Measurements from ENCODE around the gene FGD6.

FGD6 gene

GRCh38 chr12:95212586-95212985 lies 4.7 kb downstream of the FGD6 start:
- no peak for TF ChIP-seq CTCF (conservative IDR thresholded peaks at IDR 0.05)
- no peak overlapping the region for H3K27ac ChIP-seq

GRCh38 chr12:95208678-95209077 lies 8.6 kb downstream of the FGD6 start:
- TF ChIP-seq CTCF (conservative IDR thresholded peaks at IDR 0.05) = no peak
- no peak overlapping the region for H3K27ac ChIP-seq

DNA sequence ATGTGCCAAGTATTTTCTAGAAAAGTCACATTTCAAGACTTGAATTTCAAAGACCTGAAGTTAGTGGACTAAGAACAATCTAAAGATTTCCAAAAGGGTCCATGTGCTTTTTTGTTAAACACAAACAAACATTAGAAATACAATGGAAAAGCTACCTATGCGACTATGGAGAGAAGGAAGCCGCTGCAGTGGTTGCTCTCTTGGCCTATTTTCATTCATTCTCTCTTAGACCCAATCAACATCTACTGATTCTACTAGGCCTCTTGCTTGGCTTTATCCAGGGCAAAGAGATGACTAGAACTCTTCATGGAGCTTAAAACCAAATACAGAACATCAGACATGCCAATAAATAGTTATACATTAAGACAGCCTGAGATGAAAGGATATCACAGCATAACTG lies 9.9 kb downstream of the FGD6 start:
- H3K27ac ChIP-seq = no peak overlapping the region
- TF ChIP-seq CTCF (conservative IDR thresholded peaks at IDR 0.05) = no peak

DNA sequence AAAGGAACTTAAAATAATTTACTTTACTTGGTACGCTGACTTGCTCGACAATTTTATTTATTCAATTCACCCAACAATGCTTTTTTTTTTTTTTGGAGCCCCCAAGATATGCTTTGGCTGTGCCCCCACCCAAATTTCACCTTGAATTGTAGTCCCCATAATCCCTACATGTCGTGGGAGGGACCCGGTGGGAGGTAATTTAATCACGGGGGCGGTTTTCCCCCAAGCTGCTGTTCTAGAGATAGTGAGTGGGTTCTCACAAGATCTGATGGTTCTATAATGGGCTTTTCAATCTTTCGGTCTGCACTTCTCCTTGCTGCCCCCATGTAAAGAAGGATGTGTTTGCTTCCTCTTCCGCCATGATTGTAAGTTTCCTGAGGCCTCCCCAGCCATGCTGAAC lies 10.4 kb downstream of the FGD6 start:
- no peak for TF ChIP-seq CTCF (conservative IDR thresholded peaks at IDR 0.05)
- no peak overlapping the region for H3K27ac ChIP-seq

DNA sequence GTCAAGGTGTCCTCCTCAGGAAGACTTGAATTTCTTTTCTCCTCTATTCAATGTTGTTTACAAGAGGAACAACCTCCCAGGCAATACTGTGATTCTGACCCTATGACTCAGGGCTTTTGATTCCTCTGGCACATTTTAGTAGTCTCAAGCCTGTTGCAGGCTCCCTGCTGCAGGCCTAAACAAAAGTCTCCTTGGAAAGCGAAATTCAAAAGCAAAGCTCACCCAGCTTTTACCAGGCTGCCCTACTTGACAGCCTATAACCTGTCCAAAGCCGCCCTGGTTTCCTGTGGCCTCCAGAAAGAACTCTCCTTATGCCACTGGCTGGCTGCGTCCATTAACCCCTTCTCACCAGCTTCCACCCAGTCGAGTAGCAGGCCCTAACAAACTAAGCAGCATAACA lies 11.6 kb downstream of the FGD6 start:
- no peak overlapping the region for H3K27ac ChIP-seq
- no peak for TF ChIP-seq CTCF (conservative IDR thresholded peaks at IDR 0.05)

GRCh38 chr12:95205016-95205624 lies 12.1 kb downstream of the FGD6 start:
- H3K27ac ChIP-seq = no peak overlapping the region
- no peak for TF ChIP-seq CTCF (conservative IDR thresholded peaks at IDR 0.05)

GRCh38 chr12:95204141-95204866 lies 13.0 kb downstream of the FGD6 start:
- TF ChIP-seq CTCF (conservative IDR thresholded peaks at IDR 0.05) = no peak
- H3K27ac ChIP-seq = no peak overlapping the region

Data from VCaP (cell line).